Measurements from ENCODE around the gene FIGN. TPM values are rescaled to one million over a fixed set of nuclear protein-coding genes. Genes with fewer than 3 reads are reported as not detected.

FIGN gene
- total RNA-seq, 2 experiments from 2014 or later, result not detected

GRCh38 chr2:163607630-163608029 is 128.2 kb downstream of the FIGN start:
- H3K4me1 ChIP-seq (ENCODE audit: insufficient read depth, low read length), result no peaks in the 10 kb centered on the region
- no peaks in the 10 kb centered on the region for H3K27me3 Mint-ChIP-seq
- H3K36me3 Mint-ChIP-seq (ENCODE audit: low read depth), result no peaks in the 10 kb centered on the region
- ChIA-PET CTCF (no interaction called here), POLR2A (no interaction called here)
- no peaks in the 10 kb centered on the region for H3K9me3 Mint-ChIP-seq
- H3K27ac ChIP-seq (ENCODE audit: low read depth in 1 of 2, low read length in 2 of 2), result no peak overlapping the region
- H3K4me3 Mint-ChIP-seq, result no peak overlapping the region
- no peak for ATAC-seq (ENCODE audit: poor library complexity)
- no peaks in the 10 kb centered on the region for H3K27me3 ChIP-seq (ENCODE audit: control insufficient read depth in 1 of 2, insufficient read depth in 2 of 2, low read length in 2 of 2)
- no peaks in the 10 kb centered on the region for H3K36me3 ChIP-seq (ENCODE audit: insufficient read depth, low read length)
- H3K4me1 Mint-ChIP-seq (ENCODE audit: low read depth), result no peaks in the 10 kb centered on the region
- DNase-seq, result no peak
- no peak overlapping the region for H3K27ac Mint-ChIP-seq
- peaks cover 0 to 10% of the 10 kb centered on the region in 2 experiments for H3K9me3 ChIP-seq (ENCODE audit: control insufficient read depth in 1 of 2, insufficient read depth in 1 of 2, low read length in 2 of 2)
- intact Hi-C loops (cut with DNase I, micrococcal nuclease), result no loop called here
- TF ChIP-seq, protein P1, sequence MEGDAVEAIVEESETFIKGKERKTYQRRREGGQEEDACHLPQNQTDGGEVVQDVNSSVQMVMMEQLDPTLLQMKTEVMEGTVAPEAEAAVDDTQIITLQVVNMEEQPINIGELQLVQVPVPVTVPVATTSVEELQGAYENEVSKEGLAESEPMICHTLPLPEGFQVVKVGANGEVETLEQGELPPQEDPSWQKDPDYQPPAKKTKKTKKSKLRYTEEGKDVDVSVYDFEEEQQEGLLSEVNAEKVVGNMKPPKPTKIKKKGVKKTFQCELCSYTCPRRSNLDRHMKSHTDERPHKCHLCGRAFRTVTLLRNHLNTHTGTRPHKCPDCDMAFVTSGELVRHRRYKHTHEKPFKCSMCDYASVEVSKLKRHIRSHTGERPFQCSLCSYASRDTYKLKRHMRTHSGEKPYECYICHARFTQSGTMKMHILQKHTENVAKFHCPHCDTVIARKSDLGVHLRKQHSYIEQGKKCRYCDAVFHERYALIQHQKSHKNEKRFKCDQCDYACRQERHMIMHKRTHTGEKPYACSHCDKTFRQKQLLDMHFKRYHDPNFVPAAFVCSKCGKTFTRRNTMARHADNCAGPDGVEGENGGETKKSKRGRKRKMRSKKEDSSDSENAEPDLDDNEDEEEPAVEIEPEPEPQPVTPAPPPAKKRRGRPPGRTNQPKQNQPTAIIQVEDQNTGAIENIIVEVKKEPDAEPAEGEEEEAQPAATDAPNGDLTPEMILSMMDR (IDR thresholded peaks at IDR 0.05), result no peak
- no peak overlapping the region for H3K4me3 ChIP-seq (ENCODE audit: low read length)

DNA sequence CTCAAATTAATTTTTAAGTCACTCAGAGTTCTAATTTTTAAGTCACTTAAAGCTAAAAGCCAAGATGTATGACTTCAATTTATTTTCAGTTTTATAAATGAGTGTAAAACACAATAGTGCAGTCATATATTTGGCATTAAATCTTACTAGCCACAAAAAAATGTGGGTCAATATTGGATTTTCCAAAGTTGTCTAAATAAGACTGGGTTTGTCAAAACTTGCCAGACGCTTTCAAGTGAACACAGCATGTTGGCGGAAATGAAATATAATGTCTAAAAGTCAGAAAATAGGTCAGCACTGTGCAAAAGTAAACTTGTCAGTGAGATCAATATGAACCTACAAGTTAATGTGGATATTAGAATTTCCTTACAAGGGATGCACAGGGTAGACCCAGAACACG is 128.9 kb downstream of the FIGN start:
- Histone ChIP-seq H3K4me3 (ENCODE audit: low read length) (no peak overlapping the region), H3K9me3 (ENCODE audit: control insufficient read depth in 1 of 2, insufficient read depth in 1 of 2, low read length in 2 of 2) (peaks cover 0 to 10% of the 10 kb centered on the region in 2 experiments), H3K27ac (ENCODE audit: low read depth in 1 of 2, low read length in 2 of 2) (no peak overlapping the region), H3K36me3 (ENCODE audit: insufficient read depth, low read length) (no peaks in the 10 kb centered on the region), H3K27me3 (ENCODE audit: control insufficient read depth in 1 of 2, insufficient read depth in 2 of 2, low read length in 2 of 2) (no peaks in the 10 kb centered on the region), H3K4me1 (ENCODE audit: insufficient read depth, low read length) (no peaks in the 10 kb centered on the region)
- Mint-ChIP-seq H3K4me1 (ENCODE audit: low read depth) (no peaks in the 10 kb centered on the region), H3K27me3 (no peaks in the 10 kb centered on the region), H3K4me3 (no peak overlapping the region), H3K9me3 (no peaks in the 10 kb centered on the region), H3K36me3 (ENCODE audit: low read depth) (no peaks in the 10 kb centered on the region), H3K27ac (no peak overlapping the region)
- no peak for ATAC-seq (ENCODE audit: poor library complexity)
- intact Hi-C loops (cut with DNase I, micrococcal nuclease), result no loop called here
- TF ChIP-seq, protein P1 (IDR thresholded peaks at IDR 0.05), result no peak
- ChIA-PET POLR2A (no interaction called here), CTCF (no interaction called here)
- no peak for DNase-seq

- Histone ChIP-seq H3K36me3 (ENCODE audit: insufficient read depth, low read length) (no peaks in the 10 kb centered on the region), H3K27me3 (ENCODE audit: control insufficient read depth in 1 of 2, insufficient read depth in 2 of 2, low read length in 2 of 2) (no peaks in the 10 kb centered on the region), H3K4me1 (ENCODE audit: insufficient read depth, low read length) (no peaks in the 10 kb centered on the region), H3K9me3 (ENCODE audit: control insufficient read depth in 1 of 2, insufficient read depth in 1 of 2, low read length in 2 of 2) (peaks cover 0 to 7% of the 10 kb centered on the region in 2 experiments), H3K27ac (ENCODE audit: low read depth in 1 of 2, low read length in 2 of 2) (no peak overlapping the region), H3K4me3 (ENCODE audit: low read length) (no peak overlapping the region)
- H3K4me3 Mint-ChIP-seq, result no peak overlapping the region
- no peaks in the 10 kb centered on the region for H3K4me1 Mint-ChIP-seq (ENCODE audit: low read depth)
- no peaks in the 10 kb centered on the region for H3K36me3 Mint-ChIP-seq (ENCODE audit: low read depth)
- ATAC-seq (ENCODE audit: poor library complexity) (no peak), DNase-seq (no peak)
- H3K9me3 Mint-ChIP-seq, result no peaks in the 10 kb centered on the region
- intact Hi-C loops (cut with DNase I, micrococcal nuclease), result no loop called here
- TF ChIP-seq, protein P1 (IDR thresholded peaks at IDR 0.05), result no peak
- H3K27me3 Mint-ChIP-seq, result no peaks in the 10 kb centered on the region
- ChIA-PET CTCF (no interaction called here), POLR2A (no interaction called here)
- H3K27ac Mint-ChIP-seq, result no peak overlapping the region
These were observed 130.0 kb downstream of the FIGN start for GRCh38 chr2:163605779-163606178.

All from CD4-positive, alpha-beta T cell (primary cell).